Smooth muscle cell of the umbilical artery (primary cell): Measurements from ENCODE around the gene MYMX. TPM values are rescaled to one million over a fixed set of nuclear protein-coding genes. Genes with fewer than 3 reads are reported as not detected.

ENCODE experiments used
- total RNA-seq: library from RNA; depleted of rRNA; stranded (reverse); fragments of >200 nt; gene quantifications from 2 replicates; pipeline ENCODE4 v1.2.3, GENCODE V29; 2014

The MYMX gene
- not detected in 2 replicates for total RNA-seq

DNA sequence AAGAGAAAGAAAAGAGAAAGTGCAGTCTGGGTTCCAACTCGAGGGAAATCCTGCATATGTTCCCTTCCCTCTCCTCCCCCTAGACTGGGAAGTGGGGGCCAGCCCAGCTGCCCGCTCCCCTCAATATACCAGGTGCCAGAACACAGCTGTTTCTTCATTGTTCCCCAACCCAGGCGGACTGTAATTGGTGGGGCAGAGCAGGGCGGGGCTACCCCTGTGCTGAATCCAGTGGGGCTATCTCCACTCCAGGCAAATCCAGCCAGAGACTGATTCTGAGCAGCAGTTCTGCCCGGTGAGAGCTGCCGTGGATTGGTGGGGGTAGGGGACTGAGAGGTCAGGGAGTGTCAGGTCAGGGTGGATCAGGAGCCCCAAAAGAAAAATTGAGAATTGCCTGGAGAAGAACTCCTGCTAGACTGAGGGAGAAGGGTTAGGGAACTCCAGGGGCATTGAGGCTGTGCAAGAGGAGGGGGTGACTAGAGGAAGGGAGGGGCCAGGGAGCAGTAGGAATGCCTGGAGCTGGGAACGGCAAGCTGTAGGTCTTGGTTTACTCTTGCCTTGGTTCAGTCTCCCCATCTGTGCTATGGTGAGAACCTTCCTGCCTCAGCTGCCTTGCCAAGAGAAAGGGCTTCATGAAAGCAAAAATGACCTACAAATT lies at the start of gene MYMX:
Gene MYMX, plus strand, starts transcription at position 250 of the 655 bp plus-strand sequence. CDS start 546 bp downstream, outside the sequence.

DNA sequence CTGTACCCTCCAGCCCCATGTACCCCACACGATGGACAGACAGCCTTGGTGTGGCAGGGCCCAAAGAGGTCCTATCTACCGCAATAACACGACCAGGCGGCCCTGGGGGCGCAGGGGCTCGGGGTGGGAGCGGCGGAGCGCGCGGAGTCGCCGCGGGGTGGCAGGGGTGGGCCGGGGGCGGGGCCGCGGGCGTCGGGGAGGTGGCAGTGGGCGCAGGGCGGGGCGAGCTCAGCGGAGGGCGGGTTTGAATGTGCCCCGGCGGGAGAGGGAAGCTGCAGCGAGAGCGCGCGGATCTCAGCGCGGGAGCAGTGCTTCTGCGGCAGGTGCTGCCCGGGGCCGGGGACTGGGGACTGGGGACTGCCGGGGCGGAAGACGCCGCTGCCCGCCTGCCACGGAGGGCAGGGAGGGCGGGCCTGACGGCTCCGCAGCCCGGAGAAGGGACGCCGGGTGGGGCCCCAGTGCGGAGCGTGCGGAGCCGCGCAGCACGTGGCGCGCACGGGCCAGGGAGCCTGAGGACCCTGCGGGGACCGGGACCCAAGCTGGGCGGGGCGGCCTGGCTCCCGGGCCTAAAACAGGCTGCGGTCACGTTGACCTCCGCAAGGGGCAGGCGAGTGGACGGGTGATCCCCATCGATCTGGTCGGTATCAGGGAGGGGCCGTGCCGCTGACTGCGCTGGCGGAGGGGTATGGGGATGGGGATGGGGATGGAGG lies 6.7 kb downstream of the MYMX start, which contains the start of gene SLC29A1:
Gene SLC29A1, plus strand, starts transcription at position 277 of the 710 bp plus-strand sequence. CDS start 3,719 bp downstream, outside the sequence.

DNA sequence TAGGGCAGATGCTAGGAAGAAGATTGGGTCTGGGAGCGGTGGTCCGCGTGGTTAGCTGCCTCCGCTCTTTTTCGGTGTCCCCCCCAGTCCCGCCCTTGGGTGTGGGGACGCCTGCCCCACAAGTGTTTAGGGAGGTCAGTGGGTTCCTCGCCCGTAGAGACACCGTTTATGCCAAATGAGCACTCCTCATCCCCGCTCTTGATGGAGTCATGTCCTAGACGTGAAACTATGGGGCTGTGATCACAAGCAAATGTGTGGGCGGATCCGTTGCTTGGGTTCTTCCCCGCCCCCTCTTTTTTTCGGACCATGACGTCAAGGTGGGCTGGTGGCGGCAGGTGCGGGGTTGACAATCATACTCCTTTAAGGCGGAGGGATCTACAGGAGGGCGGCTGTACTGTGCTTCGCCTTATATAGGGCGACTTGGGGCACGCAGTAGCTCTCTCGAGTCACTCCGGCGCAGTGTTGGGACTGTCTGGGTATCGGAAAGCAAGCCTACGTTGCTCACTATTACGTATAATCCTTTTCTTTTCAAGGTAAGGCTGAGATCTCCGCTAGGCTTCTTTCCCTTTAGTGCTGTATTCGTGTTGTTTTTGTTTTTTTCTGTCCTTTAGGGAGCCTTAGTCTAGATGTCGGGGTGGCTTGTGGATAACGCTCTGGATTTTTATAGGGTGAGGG lies 30.1 kb downstream of the MYMX start, which contains the start of gene HSP90AB1:
Gene HSP90AB1, plus strand, starts transcription at position 439 of the 675 bp plus-strand sequence. CDS start 1,529 bp downstream, outside the sequence.

DNA sequence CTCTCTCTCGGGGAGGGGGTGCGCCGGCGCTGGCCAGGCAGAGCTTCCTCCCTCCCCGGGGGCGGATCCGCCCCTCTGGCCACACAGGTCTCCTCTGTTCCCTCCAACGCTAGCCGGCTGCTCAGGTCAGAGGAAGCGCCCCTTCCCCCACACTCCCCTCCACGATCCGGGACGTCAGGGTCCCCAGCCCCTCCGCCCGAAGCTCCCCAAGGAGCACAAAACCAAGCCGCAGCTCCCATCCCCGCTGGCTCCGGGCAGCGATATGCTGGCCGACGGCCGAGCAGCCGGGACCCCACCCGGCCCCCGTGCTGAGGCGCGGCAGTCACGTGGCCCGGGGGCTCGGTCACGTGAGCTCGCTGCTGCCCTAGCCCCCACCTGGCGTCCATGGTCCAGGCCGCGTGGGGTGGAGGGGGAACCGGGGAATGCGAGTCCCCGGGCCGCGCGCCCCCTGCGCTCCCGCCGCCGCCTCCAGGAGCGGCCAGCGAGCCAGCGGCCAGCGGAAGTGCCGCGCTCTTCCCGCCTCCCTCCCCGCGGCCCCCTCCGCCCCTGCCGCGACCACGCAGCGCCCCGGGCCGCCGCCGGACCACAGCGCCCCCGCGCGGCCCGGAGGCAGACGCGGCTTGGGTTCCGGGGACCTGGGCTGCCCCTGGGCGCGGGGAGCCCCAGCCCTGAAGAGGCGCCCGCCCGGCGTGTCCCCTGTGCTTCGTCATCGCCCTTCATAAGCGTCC lies 40.5 kb downstream of the MYMX start, which contains the start of gene SLC35B2:
Gene SLC35B2, minus strand, starts transcription at position 504 of the 728 bp plus-strand sequence. Its CDS starts 118 bp downstream, at position 386.

DNA sequence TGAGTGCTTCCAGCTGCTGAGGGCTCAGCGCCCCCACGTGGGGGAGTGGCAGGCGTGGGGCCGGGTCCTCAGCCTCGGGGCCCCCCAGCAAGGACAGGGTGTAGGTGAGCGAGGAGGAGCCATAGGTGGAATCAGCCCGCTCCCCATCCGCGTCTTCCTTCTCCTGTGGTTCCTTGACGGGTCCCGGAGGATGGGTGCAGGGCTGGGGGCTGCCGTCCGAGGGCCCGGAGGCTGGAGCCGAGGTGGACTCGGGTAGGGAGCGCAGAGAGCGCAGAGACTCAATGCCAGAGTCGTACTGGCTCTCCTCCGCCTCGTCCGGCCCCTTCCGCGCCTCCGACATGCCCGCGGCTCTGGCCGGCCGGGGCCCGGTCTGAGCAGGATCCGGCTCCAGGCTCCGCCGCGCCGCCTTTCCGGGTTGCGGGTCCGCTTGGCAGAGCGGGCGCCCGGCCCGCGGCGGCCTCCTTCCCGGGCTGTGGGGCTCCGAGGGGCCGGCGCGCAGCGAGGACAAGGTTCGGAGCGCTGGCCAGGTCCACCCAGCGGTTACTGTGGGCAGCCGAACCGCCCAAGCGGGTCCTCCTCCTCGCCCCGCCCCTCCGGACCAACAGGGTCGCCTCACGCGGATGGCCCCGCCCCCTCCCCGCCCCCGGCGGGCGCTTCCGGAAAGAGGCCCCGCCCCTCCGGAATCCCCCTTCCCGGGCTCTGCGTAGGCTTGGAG lies 48.4 kb downstream of the MYMX start, which contains the start of gene NFKBIE:
Gene NFKBIE, minus strand, starts transcription at position 545 of the 715 bp plus-strand sequence. Its CDS starts 205 bp downstream, at position 340.

Other genes starting within 250 kb of the MYMX start
- gene MRPL14, start 89.5 kb upstream of the MYMX start, total RNA-seq, result 28.6 and 48.4 TPM in 2 replicates
- 25.5 and 56.4 TPM in 2 replicates for gene TMEM63B, start 89.4 kb upstream of the MYMX start, total RNA-seq
- gene CAPN11, start 58.1 kb upstream of the MYMX start, total RNA-seq, result not detected in 2 replicates
- gene SLC29A1, start 6.7 kb downstream of the MYMX start, total RNA-seq, result 1.8 and 11.9 TPM in 2 replicates
- 599 and 807 TPM in 2 replicates for gene HSP90AB1, start 30.2 kb downstream of the MYMX start, total RNA-seq
- 105 and 143 TPM in 2 replicates for gene SLC35B2, start 40.6 kb downstream of the MYMX start, total RNA-seq
- gene NFKBIE, start 48.6 kb downstream of the MYMX start, total RNA-seq, result 5.6 and 6.1 TPM in 2 replicates
- gene TMEM151B, start 53.5 kb downstream of the MYMX start, total RNA-seq, result 0.05 TPM in 1 of 2 replicates, not detected in the other
- gene AARS2, start 96.4 kb downstream of the MYMX start, total RNA-seq, result 16.3 and 23.6 TPM in 2 replicates
- not detected in 2 replicates for gene SPATS1, start 125.7 kb downstream of the MYMX start, total RNA-seq
- 18.7 and 23.6 TPM in 2 replicates for gene CDC5L, start 170.8 kb downstream of the MYMX start, total RNA-seq